Transverse colon (tissue), 3 donors: Measurements from ENCODE around the gene ZNF32.

Experiments used
- CTCF ChIP-seq, 5 experiments: fragments of 200-600 bp in 3 of 5; fragments of 450-650 bp in 2 of 5; sonication (generic) in 3 of 5; IDR thresholded peaks; 1 replicate in 2 of 5; 2 replicates in 3 of 5; pipeline ENCODE4 v1.5.1; 2016 to 2017; ENCODE audit warnings: antibody characterized with exemption in 5 of 5, inconsistent platforms in 3 of 5, mild to moderate bottlenecking in 2 of 5, moderate library complexity in 1 of 5
- POLR2A ChIP-seq: fragments of 450-650 bp; IDR thresholded peaks from one replicate; pipeline ENCODE4 v1.6.1; 2016; ENCODE audit warnings: antibody characterized with exemption, mild to moderate bottlenecking, moderate library complexity

- TF ChIP-seq CTCF (IDR thresholded peaks at IDR 0.05) = no peak
- TF ChIP-seq POLR2A = no peak
Measured at GRCh38 chr10:43685744-43686143, 37.1 kb upstream of the ZNF32 start.
